GM12872 (cell line): ENCODE results near the gene P3H2.

Experiments
- CTCF ChIP-seq: IDR thresholded peaks from 3 replicates; pipeline ENCODE4 v1.5.1; 2011; ENCODE audit warnings: low read depth, mild to moderate bottlenecking, low read length, moderate library complexity; ENCODE audit not compliant: insufficient read depth

Gene P3H2

GRCh38 chr3:190083635-190084034, 37.1 kb downstream of the P3H2 start:
- TF ChIP-seq CTCF = no peak

GRCh38 chr3:190081389-190081788, 39.3 kb downstream of the P3H2 start:
- TF ChIP-seq CTCF = no peak

GRCh38 chr3:190077395-190078045, 43.2 kb downstream of the P3H2 start:
- no peak for TF ChIP-seq CTCF

- no peak for TF ChIP-seq CTCF
Measured at GRCh38 chr3:190076601-190077394, 43.9 kb downstream of the P3H2 start.

GRCh38 chr3:190076136-190076535, 44.6 kb downstream of the P3H2 start:
- TF ChIP-seq CTCF = no peak

GRCh38 chr3:190074817-190075216, 45.9 kb downstream of the P3H2 start:
- no peak for TF ChIP-seq CTCF

GRCh38 chr3:190073264-190074008, 47.3 kb downstream of the P3H2 start:
- no peak for TF ChIP-seq CTCF
